HG03196 (cell line): ENCODE results near the gene PLEKHA6.
"Not testable (repeated sequence)": the region's sequence is repeated elsewhere in the genome, so short reads cannot be mapped to it uniquely, and the experiment has no call there.

ENCODE experiments used
- ATAC-seq: cut with Tn5 transposase; IDR thresholded peaks from one replicate; pipeline ENCODE4 v1.9.1; 2021; ENCODE audit not compliant: unreplicated experiment

PLEKHA6 gene

DNA sequence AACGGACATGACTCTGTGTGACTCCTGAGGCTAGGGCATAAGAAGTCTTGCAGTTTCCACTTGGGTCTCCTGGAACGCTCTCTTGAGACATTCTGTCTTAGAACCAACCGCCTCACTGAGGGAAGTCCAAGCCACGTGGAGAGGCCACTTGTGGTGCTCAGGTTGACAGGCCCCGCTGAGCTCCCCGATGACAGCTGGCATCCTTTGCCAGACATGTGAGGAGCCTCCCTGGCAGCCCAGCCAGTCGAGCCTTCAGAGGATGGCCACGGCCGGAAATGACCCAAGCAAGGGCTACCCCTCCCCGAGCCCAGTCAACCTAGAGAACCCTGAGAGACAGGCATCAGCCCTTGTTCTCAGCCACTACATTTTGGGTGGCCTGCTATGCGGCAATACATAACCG is 20.7 kb downstream of the PLEKHA6 start:
- no peak for ATAC-seq

- no peak for ATAC-seq
These were observed 21.4 kb downstream of the PLEKHA6 start for GRCh38 chr1:204338360-204338759.

DNA sequence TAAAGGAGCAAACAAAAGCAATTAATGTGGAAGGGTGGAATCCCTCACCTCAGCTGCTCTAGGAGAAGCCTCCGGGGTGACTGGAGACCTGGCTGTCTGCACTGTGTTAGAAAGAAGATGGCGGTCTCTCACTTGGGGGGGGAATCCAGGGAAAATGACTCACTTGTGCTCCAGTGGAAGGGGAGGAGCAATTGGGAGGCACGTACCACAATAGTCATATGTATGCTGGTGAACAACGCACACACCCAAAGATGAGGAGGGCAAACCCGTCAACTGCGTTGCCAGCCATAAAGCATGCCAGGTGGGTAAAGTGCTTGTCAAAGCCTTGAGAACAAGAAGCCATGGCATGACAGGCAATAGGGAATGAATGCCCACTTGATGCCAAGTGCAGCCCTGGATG is 22.1 kb downstream of the PLEKHA6 start:
- ATAC-seq: no peak

- ATAC-seq: no peak
These were observed 22.7 kb downstream of the PLEKHA6 start for GRCh38 chr1:204337036-204337429.

DNA sequence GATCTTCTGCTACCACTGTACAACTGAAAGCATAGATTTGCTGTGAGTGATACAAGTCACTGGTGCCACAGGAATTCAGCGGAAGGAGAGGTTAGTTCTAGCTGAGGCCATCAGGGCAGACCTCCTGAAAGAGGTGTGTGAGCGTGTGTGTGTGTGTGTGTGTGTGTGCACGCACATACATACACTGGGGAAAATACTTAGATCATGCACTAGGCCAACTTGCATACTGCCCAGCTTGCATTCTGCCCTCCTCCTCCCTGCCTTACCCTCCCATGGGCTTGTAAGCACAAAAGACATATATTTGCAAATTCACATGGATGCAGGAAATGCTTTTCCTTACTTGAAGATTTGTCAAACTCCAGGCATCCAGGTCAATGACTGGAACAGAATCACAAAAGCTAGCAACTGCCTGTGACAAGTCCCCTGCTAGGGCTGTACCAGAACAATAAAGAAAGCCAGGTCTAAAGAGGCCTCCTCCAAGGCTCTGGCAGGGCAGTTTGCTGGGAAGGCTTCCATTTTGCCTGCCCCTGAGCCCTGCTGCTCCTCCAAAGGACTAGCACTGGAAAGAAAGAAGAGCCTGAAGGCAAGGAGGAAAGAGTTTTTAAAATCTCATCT is 23.2 kb downstream of the PLEKHA6 start:
- no peak for ATAC-seq

DNA sequence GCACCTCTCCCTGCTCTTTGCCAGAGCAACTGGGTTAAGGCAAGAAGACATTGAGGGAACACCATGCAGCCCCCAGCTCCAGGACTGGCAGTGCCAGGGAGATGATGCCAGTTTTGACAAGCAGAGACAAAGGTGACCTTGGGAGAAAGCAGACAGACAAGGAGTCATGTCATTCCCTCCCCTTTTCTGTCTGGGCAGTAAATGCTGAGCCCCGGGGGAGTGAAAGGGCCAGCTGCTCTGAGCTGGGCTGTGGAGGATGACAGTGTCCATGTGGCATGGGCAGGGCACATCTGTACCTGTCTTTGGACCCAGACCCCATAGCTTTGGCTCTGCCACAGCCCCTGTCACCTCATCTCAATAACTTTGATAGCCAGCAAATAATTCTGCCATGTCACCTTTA is 24.2 kb downstream of the PLEKHA6 start:
- ATAC-seq: no peak

- ATAC-seq: no peak
These were observed 24.6 kb downstream of the PLEKHA6 start for GRCh38 chr1:204335085-204335484.

- ATAC-seq: no peak
These were observed 25.3 kb downstream of the PLEKHA6 start for GRCh38 chr1:204334455-204334854.

- no peak for ATAC-seq
These were observed 26.3 kb downstream of the PLEKHA6 start for GRCh38 chr1:204333427-204333826.

DNA sequence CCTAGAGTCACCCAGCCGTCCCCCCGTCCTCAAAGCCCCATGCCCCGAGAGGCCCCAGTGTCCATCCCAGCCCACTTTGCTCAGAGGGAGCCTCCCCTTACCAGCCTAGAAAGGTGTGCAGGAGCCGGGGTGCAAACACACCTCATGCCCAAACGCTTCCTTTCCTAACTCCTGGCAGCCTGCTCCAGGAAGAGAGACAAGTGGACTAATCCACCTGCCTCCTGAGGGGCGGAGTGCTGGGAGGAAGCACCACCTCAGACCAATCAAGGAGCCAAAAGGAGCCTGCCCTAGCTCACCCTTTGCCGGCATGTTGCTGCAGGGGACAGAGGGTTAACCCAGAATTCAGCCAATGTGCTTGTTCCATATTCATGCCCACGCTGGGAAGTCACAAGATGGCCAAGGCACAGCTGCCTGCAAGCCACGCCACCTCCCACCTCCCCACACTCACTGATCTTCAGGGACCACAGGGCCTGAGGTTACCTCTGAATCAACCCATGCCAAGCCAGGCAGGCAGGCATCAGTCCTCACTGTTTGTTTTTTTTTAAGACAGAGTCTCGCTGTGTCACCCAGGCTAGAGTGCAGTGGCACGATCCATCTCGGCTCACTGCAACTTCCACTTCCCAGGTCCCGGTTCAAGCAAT is 27.8 kb downstream of the PLEKHA6 start:
- ATAC-seq: no peak

- ATAC-seq: no peak
These were observed 28.5 kb downstream of the PLEKHA6 start for GRCh38 chr1:204331275-204331674.

- ATAC-seq: not testable (repeated sequence)
These were observed 31.9 kb downstream of the PLEKHA6 start for GRCh38 chr1:204327870-204328269.

DNA sequence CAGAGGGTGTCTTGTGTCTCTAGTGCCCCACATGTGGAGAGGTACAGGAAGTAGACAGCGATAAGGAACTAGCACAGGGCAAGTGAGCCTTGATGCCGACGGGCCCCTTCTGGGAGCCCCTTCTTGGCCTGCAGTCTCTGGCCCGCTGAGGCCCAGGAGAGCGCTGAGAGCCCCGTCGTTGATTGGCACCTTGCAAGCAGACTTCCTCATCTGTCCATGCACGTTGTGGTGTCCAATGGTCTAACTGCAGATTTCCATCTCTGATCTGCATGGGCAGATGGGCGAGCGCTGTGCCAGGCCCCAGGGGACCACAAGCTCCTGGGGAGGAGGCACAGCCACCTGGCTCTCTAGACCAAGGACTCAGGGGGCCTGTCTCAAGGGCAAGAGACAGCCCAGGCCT is 32.4 kb downstream of the PLEKHA6 start:
- no peak for ATAC-seq

DNA sequence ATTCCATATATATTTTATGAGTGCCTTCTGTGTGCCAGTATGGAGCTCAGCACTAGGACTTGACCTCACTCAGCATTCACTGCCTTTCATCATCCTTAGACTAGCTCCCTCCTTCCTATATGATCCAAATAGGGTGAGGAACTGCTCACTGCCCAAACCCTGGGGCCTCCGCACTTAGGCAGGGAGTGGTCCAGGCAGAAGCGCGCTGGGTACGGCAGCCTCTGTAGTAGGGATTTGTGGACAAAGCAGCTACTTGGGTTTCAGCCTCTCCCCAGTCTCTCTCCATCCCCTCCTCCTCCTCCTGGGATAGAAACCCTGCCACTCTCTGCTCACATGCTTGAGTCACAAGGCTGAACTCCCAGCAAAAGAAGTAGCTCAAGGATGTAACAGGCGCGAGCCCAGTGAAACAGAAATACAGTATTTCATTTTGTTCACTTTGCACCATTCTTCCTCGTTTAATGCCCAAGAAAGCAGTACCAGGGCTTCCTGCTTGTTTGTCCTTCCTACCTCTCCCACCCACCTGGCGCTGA is 32.9 kb downstream of the PLEKHA6 start:
- ATAC-seq: no peak

- no peak for ATAC-seq
These were observed 33.8 kb downstream of the PLEKHA6 start for GRCh38 chr1:204325944-204326343.

GRCh38 chr1:204323887-204324286 is 35.8 kb downstream of the PLEKHA6 start:
- ATAC-seq: no peak

DNA sequence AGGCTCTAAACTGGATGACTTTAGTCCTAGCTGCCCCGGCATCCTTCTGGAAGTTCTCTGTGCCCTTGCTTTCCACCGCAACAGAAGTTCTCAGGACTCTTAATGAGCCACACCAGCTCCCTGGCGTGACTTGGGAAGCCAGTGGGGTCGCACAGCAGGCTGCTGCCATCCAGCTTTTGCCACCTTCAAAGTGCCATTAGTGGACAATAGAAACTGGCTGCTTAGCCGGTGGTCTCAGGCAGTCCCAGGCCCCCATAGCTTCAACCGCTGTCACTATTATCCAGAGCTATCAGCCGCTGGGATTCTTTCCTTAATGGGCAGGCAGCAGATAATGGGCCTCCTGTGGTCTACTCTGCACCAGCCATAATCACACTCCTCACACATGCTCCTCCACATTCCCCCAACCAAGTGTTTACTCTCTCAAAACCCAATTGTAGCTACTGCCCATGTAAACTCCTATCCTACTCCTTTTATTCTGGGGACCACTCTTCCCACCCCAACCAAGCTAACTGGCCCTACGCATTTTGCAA is 37.3 kb downstream of the PLEKHA6 start:
- ATAC-seq: no peak

DNA sequence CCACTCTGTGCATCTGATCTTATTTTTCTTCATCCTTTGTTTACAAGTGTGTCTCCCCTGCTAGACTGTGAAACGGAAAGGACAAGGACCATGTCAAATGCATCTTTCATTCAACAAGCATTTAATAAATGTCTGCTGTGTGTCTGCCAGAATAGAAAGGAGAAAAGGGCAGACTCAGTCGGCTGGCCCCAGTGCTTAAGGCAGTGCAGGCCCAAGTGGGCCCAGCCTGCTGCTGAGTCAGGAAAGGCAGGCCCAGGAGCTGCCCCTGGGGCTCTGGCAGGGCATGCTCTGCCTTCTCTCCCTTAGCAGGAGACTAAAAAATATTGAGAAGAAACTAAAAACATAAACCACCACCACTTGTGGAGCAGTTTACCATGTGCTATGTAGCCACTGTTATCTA is 38.1 kb downstream of the PLEKHA6 start:
- no peak for ATAC-seq

DNA sequence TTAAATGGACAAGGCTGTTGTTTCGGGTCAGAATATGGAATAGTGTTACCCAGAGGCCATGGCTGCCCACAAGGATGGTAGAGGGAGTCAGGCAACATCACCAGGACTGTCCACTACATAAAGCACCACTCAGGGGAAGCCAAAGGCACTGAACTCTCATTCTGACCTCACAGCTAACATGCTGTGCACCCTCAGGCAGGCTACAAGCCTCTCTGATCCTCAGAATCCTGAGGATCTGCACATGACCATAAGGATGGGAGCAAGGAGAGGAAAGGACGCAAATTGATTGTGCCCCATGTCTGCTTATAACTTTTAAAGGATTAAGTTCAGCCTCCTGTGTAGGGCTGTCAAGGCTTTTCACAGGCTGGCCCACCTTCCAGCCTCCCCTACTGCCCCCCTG is 38.7 kb downstream of the PLEKHA6 start:
- no peak for ATAC-seq

DNA sequence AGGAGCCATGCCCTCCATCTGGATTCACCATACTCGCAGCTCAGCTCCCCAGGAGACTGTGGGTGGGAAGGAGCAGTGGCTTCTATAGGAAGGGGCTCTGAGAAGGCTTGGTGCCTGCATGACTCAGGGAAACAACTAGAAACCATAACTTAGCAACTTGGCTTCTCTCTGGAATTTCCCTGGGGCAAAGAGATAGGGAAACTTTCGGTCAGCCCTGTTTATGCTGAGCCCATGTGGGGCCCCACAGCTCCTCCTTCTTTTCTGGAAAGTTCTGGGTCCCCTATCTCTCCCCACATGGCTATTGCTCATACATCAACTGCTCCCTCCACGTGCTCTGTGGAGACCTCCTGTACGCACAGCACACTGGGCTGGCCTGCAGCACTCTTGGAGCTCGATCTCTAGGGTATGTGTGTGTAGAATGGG is 39.3 kb downstream of the PLEKHA6 start:
- ATAC-seq: no peak

- ATAC-seq: no peak
These were observed 40.3 kb downstream of the PLEKHA6 start for GRCh38 chr1:204319462-204319861.

DNA sequence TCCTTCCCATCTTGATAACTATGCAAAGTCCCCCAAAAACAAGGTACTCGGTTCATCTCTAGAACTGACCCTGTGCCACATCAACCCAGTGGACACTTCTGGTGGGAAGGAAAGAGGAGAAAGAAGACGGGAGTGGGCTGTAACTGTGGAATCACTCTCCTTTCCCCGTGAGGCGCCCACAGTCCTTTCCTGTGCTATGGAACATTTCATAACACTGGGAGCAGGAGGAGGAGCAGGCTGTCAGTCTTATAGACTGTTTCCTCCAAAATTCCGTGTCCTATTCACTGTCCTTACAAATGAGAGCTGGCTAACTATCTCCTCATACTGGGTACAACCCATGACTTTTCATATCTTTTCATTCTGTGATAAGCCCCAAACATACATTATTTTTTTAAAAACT is 40.7 kb downstream of the PLEKHA6 start:
- no peak for ATAC-seq

GRCh38 chr1:204318324-204318723 is 41.4 kb downstream of the PLEKHA6 start:
- no peak for ATAC-seq
